ENCODE results near the gene ACACA. TPM values are rescaled to one million over a fixed set of nuclear protein-coding genes. Genes with fewer than 3 reads are reported as not detected.

Gene ACACA
- total RNA-seq = 100 to 1,000 TPM in 1 of 4 donors, 10 to 100 TPM in 3; 30.6 to 102 (median 50.5) TPM

DNA sequence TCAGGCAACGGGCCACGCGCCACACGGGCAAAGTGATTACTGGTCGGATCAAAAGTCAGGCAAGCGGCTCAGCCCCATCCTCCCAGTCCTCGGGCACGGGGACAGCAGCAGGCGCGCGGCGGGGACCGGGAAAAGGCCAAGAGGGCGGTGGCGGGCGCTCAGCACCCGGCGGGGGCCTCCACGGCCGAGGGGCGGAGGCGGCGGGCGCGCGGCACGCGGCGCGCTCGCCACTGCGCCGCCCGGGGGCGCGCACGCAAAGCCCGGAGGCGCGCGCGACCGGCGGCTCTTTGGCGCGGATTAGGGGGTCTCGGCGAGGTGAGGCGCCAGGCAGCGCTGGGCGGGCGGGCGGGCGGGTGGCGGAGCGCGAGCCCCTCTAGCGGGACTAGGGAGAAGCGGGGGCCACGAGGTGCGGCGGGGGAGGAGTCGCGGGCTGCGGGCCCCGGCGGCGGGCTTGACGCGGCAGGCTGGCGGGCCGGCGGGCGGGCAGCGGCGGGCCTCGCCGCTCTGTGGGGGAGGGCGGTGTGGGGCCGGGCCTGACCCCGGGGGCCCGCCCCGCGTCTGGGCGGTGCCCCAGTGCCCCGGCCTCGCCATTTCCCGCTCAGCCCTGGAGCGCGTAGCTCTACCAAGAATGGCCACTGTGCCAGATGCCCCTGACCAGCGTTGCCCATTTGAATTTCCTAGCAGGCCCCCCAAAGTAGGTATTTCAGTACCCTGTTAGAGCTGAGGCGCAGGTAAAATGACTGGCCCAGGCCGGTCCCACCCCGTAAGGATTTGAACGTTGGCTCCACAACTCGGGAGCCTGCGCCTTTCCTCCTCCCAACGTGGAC lies at the start of gene ACACA, which contains the start of gene TADA2A:
Gene ACACA, minus strand, starts transcription at position 202 of the 827 bp plus-strand sequence. CDS start 537 bp downstream, outside the sequence.
Gene TADA2A, plus strand, starts transcription at position 252 of the 827 bp plus-strand sequence. CDS start 4,480 bp downstream, outside the sequence.
- TF ChIP-seq, protein P1, sequence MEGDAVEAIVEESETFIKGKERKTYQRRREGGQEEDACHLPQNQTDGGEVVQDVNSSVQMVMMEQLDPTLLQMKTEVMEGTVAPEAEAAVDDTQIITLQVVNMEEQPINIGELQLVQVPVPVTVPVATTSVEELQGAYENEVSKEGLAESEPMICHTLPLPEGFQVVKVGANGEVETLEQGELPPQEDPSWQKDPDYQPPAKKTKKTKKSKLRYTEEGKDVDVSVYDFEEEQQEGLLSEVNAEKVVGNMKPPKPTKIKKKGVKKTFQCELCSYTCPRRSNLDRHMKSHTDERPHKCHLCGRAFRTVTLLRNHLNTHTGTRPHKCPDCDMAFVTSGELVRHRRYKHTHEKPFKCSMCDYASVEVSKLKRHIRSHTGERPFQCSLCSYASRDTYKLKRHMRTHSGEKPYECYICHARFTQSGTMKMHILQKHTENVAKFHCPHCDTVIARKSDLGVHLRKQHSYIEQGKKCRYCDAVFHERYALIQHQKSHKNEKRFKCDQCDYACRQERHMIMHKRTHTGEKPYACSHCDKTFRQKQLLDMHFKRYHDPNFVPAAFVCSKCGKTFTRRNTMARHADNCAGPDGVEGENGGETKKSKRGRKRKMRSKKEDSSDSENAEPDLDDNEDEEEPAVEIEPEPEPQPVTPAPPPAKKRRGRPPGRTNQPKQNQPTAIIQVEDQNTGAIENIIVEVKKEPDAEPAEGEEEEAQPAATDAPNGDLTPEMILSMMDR (IDR thresholded peaks at IDR 0.05; ENCODE audit: low read depth) = no peak

DNA sequence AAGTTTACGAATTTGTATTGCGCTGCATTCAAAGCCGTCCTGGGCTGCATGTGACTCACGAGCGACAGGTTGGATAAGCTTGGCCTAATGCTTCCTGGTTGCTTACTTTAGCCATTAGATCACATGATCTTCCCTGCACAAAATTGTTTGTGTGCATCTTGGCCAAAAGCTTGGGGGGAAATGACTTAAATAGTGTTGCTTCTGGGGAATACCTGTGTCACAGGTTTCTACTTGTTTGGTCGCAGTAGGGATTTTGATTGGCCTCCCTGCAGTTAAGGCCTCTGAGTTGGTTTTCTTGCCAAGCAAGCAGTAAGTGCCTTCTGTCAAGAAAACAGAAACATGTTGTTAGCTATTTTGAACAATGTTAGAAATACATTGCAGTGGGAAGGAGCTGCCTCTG lies 43.5 kb upstream of the ACACA start:
- TF ChIP-seq, protein P1 (IDR thresholded peaks at IDR 0.05; ENCODE audit: low read depth) = no peak

DNA sequence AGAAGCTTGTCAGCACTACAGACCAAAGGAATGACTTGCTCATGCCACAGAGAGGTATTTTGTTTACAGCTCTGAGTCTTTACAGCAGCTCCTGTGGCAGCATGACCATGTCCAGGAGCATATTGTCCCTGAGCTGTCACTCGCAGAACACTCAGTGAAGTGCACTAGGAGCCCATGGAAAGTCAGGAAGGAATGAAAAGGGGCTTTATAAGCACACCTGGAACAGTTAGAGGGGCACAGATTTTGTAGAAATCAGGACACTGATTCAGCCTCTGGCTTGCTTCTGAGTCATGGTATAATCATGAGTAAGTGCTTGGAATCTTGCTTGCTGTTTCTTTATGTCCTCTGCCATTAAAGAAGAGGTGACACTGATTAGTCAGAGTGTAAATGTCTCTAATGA lies 41.0 kb upstream of the ACACA start:
- TF ChIP-seq, protein P1 (IDR thresholded peaks at IDR 0.05; ENCODE audit: low read depth) = no peak

DNA sequence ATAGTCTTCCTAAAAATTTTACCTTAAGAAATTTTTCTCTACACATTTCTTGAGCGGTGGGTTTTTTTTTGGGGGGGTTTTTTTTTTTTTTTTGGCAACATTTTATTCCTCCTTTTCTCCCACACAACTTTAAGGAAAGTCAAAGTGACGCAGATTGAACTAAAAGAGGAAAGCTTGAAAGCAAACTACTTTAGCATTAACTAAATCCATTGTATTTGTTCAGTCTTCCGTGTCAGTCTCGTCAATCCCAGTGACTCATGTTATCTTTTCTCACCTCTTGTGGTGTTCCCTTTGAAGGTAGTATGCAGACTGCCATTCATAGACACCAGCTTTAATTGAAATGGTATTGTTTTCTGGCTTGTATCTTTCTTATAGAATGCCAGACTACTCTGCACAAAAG lies 39.4 kb upstream of the ACACA start:
- TF ChIP-seq, protein P1 (IDR thresholded peaks at IDR 0.05; ENCODE audit: low read depth) = no peak

DNA sequence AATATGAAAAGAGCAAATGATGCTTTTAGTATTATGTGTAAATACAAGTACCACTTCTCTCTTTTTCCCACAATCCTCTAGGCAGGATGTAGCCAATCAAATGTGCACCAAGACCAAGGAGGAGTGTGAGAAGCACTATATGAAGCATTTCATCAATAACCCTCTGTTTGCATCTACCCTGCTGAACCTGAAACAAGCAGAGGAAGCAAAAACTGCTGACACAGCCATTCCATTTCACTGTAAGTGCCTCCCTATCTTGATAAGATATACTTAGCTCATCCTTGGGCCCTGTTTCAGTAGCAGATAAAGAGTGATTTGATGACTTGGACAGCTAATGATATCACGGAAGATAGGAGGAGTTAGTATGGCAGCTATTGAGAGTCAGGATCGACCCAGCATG lies 33.8 kb upstream of the ACACA start:
- TF ChIP-seq, protein P1 (IDR thresholded peaks at IDR 0.05; ENCODE audit: low read depth) = no peak

DNA sequence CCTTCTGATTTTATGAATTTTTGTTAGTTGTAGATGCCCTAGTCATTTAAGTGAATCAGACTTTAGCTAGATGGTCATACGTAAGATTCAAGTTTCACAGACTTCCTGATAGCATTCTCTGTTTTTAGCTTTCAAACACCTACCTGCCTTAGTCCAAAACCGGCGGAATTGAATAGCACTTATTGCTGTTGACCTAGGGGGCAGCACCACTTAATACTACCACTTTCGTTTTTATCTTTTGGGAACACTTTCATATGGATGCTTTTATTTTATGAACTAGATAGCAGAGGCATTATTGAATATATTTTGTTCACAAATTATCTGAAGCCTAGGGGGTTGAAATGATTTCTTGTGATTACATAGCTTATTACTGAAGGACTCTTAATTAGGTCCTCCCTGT lies 31.5 kb upstream of the ACACA start:
- TF ChIP-seq, protein P1 (IDR thresholded peaks at IDR 0.05; ENCODE audit: low read depth) = no peak

DNA sequence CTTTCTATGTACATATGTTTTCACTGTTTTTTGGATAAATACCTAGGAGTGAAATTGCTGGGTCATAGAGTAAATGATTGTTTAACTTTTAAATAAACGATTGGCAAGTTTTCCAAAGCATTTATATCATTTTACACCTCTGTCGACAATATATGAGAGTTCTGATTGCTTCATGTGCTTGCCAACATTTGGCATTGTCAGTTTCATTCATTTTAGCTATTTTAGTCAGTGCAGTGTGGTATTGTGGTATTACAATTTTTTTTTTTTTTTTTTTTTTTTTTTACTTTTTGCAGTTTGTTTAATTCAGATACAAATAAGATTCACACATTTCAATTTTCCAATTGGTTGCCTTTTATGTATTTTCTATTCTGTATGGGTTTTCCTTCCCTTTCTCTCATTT lies 26.0 kb upstream of the ACACA start:
- TF ChIP-seq, protein P1 (IDR thresholded peaks at IDR 0.05; ENCODE audit: low read depth) = no peak

All from subcutaneous adipose tissue (tissue), 4 donors.